ENCODE results near the gene PVALEF.

The PVALEF gene

DNA sequence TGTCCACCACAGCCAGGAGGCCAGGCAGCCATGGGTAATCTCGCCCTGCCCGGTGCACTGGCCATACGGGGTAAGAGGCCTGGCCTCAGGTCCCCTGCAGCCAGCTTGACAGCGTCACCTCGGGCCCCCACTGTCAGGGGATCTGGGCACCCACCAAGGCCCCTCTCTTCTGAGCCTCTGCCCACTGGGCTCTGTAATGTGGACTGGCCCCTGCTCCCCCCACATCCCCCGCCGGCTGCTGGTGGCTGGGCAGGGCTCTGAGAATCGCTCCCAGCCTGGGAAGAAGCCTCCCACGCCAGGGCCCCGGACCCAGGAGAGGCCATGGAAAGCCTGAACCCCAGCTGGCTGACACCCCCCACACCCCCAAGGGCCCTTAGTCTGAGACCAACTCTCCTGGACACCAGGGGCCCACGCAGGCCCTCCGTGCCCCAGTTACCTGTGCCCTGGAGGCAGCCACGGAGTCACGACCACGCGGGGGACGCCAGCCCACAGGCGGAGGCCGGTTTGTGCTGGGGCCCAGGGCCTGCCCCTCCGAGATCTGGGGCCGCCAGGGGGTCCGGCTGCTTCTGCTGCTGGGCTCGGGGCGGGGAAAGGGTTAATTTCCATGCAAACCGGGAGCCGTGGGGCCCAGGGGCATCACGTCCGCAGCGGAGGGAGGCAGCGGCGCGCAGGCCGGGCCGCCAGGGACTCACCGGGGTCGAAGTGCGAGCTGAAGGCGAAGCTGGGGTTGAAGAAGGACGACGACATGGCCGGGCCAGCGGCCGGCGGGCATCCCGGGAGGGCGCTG is at the start of gene PVALEF:
Gene PVALEF, plus strand, starts transcription at position 262 of the 787 bp plus-strand sequence. CDS start 15,720 bp downstream, outside the sequence.
- no peak for DNase-seq

DNA sequence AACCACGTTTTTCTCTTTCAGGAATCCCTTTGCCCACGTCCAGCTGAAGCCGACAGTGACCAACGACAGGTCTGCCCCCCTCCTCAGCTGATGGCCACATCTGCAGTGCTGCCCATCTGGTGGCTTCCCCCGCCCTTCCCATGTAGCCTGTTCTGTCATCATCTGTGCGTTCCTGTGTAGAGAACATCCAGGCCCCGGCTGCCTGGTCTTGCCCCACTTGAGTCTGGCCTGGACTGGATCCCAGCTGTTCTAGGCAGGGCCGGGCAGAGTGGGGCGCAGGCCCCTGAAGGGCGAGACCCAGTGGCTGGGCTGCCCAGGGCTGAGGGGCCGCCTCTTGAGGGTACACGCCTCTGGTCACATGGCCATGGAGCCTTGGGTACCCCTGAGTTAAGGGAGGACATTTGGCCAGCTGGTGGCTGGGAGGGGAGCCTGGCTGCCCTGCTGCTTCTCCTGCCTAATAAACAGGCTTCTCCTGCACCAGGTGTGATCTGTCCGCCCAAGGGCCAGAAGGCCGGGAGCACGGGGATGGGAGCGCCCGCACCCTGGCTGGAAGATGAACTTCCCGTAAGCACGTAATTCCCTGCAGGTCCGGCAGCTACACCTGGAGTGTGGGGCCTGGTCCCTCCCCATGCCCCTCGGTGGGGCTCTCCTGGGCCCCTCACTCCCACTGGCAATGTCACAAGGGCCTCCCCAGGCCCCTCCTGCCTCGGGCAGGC is 49.4 kb upstream of the PVALEF start:
- no peak for DNase-seq

DNA sequence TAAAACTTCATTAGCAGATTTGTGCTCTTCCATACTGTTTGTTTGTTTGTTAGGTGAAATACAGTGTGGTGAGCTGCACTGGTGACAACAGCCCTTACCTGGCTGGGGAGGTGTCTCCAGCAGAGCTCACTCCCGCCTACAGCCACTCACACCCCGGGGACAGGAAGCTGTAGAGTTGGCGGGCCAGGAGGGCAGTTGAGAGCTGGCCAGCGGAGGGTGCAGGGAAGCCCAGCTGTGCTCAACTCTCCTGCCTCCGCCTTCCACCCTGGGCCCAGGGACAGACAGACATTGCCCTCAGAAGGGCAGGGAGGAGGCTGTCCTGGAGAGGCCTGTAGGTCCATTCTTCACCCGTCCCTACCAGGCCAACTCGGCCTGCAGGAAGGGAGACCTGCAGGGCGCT is 48.6 kb upstream of the PVALEF start:
- DNase-seq = no peak

DNA sequence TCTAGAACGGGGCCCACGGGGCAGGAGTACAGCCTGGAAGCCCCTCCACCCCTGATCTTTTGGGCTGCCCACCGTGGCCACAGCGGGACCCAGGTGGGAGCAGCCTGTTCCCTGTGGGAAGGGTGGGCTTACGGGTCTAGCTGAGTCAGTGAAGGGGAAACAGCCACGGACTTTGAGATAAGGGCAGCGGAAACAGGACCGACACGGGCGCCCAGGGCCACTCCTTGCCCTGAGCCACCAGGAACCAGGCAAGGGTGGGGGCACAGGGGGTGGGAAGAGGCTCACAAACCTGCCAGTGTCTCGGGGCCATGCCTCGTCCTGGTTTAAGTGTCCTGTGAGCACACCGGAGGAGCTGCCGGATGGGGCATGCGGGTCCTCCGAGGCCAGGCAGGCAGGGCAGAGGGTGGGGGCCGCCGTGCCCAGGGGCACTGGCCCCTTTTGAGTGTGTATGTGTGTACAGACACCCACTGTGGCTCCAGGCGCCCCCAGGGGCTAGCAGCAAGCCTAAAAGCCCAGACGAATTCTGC is 47.6 kb upstream of the PVALEF start:
- no peak for DNase-seq

DNA sequence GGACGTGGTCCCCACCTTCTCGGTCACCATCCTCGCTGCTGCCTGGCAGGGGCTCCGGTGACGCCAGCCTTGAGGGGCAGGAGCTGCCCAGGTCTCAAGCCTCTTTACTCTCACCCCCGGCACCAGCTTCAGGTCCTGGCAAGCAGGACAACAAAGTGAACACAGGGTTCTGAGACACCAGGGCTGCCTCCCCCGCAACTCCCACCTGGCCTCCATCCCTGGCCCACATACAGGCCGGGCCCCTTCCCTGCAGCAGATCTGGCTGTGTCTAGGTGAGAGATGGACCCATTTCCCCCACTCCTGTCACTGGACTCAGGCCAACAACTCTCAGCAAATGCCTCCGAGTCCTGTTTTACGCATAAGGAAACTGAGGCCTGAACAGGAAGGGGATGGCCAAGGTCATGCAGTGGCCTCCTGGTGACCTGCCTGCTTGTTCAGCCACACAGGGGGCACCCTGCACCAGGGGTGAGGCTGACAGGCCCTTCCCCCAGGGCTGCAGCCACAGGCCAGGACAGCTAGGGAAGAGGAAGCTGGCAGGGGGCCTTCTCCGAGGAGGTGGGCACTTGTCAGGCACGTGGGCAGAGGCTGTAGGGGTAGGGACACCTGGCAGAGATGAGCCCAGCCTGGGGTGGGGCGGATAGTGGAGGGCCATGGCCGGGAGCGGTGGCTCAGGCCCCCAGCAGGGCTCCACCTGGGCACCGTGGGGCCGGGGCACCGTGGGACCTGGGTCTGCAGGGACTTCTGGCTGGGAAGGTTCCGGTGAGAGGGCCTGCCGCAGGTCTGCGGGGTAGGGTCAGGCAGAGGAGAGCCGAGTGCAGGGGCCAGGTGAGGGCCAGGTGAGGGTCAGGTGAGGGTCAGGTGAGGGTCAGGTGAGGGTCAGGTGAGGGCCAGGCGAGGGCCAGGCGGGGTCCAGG is 46.7 kb upstream of the PVALEF start:
- DNase-seq = no peak

DNA sequence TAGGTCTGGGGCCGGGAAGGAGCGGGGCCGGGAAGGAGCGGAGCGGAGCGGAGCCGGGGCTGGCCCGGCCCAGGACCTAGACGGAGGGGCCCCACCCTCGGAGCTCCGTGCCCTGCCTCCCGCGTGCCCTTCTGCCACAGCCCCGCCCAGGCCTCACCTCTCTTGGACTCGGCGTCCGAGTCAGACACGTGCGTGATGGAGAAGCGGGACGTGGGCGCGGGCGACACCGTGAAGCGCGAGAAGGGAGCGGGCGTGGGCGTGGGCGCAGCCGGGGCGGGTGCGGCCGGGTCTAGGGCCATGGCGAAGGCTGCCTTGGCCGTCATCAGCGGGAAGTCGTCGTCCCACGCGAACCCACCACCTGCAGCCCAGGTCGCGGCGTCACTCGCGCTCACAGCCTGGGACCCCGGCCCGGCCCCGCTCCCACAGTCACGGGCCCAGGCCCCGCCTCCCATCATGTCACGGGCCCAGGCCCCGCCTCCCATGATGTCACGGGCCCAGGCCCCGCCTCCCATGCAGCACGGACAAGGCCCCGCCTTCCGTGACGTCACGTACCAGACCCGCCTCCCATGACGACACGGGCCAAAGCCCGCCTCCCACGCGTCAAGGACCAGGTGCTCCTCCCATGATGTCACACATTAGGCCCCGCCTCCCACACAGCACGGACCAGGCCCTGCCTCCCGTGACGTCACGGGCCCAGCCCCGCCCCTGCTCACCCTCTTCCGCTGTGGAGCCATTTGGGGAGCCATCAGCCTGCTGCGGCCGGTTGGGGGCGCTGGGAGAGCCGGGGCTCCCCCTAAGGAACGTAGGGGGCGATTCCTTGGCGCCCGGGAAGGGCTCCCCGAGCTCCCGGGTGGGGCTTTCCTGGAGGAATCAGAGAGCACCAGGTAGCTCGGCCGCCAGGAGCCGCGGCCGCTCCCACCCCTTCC is 45.8 kb upstream of the PVALEF start:
- peak; percentile 67 for DNase-seq

DNA sequence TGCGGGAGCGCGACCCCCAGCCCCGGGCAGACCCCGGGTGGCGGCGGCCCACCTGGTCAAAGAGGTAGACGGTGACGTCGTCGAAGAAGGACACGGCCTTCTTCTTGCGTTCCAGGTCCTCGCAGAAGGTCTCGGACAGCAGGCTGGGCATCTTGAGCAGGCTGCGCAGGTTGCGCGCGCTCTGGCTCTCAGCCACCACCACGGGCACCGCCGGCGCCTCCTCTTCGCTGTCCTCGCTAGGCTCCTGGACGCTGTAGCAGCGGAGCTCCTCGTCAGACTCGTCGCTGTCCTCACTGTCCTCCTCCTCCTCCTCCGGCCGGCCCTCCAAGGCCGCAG is 45.2 kb upstream of the PVALEF start:
- no peak for DNase-seq

DNA sequence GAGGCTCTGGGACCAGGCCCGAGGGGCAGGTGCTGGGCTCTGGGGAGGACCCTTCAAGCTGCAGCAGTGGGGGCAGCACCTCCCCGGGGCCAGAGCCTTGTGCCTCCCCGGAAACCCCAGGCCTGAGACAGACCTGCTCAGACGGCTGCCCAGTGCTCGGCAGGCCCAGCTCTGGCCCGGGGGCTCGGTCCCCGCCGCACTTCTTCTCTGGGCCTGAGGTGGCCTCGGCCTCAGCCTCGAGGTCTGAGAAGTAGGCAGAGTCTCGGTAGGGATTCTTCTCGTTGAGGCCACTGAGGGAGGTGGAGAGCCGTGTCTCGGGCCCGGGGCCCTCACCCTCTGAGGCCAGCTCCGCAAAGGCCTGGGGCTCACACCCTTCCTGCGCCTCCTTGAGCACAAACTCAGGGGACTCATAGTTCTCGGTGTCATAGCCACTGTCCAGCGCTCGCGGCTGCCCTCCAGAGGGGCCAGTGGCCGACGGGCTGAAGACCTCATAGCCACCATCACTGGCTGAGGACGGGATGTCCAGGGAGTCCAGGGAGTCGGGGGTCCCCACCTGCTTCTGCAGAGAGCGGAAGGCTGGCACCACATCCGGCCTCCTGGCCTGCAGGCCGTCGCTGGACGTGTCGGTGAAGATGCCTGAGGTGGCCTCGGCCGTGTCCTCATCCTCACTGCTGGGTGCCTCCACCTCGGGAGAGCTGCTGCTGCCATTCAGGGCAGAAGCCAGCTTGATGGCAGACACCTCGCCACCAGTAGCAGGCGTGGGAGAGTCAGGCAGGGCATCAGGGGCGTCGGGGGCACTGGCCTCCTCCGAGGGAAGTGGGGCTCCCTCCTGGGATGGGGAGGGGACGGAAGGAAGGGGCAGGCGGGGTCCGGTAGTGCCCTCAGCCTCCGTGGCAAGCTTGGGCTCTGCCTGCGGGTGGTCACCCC is 44.3 kb upstream of the PVALEF start:
- no peak for DNase-seq

DNA sequence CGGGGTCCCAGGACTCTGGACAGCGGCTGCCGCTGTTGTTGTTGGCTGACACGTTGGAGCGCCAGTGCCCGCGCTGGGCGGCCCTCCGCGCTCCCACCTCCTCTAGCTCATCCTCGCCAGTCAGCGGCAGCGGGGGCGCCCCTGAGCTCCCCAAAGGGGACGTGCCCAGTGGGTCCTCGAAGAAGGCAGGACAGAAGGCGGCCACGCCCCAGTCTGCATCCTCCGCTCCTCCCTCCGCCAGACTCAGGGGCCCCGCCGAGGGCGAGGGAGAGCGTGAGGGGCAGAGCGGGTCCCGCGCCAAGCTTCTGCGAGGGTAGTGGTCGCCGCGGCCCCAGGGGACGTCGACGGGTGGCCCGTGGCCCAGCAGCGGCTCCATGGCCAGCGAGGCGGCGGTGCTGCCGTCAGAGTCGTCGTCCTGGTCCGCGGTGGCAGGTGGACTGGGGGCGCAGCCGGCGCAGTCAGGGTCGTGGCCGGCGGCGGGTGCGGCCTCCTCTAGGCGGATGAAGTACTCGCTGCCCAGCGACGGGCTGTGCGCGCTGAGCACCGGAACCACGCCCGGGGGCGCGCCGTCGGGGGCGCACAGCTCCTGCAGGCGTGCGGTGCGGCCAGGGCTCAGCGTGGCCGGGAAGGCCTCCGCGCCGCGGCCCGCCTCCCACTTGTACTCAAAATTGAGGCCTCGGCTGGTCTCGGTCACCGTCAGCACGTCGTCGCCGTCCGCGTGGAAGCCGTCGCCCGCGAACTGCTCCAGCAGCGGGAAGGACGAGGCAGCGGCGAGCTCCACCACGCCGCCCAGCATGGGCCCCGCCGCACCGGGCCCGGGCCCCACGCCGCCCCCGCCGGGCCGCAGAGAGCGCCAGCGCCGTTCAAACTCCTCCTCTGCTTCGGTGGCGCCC is 43.2 kb upstream of the PVALEF start:
- DNase-seq = no peak

DNA sequence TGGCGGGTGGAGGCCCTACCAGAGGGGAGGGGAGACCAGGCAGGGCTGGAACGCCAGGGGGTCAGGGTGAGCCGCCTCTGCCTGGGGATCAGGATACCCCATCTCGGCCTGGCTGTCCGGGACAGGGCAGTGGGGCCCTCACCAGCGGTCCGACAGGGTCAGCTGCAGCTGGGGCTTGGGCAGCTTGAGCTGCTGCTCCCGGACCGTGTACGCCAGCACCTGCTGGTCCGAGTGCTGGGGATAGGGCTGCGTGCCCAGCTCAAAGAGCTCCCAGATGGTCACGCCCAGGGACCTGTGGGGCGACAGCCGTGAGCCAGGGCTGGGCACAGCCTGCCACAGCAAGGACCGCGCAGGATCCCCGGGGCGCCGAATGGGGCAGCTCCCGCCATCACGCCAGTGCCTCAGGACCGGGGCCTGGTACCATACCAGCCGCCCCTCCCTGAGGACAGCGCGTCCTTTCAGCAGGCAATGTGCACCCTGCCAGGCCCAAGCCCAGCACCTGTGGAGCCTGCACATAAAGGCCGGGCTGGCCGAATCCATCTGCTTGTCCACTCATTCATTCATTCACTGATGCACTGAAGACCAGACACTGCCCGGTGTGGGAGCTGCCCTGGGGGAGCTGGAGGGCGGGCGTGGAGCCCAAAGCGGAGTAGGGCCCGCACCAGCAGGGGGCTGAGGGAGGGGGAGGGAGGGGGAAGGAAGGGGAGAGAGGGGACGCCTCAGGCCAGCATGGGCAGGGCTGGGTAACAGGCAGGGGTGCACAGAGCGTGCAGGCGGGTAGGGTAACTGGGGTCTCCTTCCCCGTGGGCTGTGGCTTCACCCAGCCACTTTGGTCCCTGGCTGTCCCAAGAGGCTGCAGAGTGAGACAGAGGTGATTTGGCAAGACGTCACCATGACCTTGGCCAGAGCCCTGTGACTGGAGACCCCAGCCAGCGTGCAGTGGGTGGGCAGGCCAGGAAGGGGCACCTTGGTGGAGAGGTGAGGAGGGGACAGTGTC is 42.0 kb upstream of the PVALEF start:
- DNase-seq = no peak

DNA sequence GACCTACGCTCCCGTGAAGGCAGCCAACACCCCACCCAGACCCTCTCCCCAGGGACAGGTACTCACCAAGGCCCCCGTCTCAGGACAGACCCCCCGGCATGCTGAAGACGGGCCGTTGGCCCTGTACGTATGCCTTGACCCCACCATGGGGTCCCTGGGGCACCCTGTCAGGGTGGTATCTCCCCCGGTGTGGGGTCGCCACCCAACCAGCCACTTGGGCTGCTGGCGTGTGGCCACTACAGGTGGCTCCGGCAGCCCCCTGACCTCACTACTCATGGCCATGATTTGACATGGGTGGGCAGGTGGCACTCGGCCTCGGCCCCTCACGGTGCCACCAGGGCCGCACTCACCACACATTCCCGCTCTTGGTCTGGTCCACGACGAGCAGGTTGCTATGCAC is 40.9 kb upstream of the PVALEF start:
- no peak for DNase-seq

DNA sequence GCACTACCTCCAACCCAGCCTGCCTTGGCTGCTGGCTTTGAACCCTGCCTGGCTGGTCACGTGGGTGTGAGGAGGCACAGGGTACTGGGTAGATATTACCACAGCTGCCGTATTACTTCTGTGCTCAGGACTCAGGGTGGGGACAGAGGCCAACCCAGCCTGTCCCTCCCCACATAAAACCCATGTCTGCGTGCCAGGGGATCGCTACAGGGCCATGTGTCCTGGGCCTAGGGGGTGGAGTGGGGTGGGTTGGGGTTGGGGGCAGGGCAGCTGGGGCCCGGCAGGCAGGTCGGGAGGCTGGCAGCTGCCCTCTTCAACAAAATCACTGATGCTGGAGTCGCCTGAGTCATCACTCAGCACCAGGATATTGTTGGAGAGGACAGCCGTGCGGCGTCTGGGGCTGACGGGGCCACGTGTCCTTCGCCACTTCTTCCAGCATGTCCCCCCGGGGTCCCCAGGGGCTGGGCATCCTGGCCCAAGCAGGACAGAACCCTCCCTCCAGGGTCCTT is 39.7 kb upstream of the PVALEF start:
- no peak for DNase-seq

DNA sequence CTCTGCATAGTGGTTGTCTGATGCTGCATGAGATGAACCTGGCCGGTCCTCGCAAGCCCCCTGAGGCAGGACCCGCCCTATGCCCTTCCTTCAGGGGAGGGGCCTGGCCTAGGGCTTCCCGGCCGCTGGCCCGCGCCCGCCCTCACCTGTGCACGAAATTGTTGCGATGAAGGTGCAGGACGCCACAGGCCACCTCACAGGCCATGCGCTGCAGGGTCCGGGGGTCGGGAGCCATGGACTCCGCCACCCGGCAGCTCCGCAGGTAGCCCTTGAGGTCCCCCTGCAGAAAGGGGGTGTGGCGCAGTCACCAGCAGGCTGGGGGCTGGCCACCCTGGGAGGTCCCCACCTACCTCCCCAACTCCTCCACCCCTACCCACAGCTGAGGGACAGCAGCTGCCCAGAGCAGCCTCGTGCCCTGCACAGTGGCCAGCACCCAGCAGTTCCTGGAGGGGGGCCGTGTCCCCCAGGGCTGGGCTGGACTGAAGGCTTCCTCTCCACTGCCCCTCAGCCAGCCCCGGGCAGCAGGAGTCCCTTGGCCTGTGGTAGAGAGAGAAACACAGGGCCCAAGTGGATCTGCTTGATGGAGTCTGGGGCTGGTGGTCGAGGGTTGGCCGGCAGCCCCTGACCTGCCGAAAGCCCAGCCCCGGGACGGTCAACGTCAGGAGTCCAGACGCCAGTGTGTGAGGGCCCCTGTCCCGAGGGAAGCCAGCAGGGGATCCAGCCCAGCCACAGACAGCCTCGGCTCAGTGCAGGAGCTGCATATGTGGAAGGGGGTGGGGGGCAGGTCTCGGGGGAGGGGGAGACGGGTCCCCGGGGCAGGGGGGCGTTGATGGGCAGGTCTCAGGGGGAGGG is 38.8 kb upstream of the PVALEF start:
- DNase-seq = no peak

DNA sequence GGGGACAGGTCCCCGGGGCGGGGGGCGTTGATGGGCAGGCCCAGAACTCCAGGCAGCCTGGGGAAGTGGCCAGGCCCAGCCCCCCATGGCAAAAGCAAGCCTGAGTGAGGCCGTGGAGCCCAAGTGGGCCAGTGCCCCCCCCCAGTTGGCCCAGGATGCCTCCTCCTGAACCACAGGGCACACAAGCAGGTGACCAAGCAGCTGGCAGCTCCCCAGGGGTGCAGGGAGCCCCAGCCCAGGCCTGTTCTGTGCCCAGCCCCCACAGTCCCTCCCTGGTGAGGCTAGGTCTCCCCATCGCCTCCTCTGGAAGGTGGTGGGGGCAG is 38.2 kb upstream of the PVALEF start:
- DNase-seq = no peak

DNA sequence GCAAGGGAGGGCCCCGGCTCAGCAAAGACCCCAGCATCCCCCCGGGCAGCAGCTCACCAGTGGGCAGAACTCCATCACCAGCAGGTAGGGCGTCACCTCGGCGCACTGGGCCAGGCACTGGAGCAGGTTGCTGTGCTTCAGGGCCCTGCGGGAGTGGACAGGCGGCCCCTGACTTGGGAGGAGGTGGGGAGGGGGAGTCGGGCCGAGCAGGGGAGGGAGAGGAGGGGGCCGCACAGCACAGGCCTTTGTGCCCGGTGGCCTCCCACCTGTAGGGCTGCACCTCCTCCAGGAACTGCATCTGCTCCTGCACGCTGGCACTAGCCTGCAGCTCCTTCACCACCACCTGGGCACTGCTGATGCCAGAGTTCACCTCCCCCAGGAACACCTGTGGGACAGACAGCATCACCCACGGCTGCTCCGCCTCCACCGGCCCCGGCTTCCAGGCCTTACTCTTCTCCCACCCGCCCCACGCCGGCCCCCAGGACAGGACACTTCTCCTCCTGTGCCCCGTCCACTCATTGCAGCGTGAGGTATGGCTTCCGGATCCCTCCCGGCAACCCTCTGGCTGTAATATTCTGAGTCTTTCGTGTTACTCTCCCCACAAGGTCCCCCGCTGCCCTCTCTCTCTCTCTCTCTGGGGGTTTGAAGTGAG is 37.7 kb upstream of the PVALEF start:
- DNase-seq = no peak

DNA sequence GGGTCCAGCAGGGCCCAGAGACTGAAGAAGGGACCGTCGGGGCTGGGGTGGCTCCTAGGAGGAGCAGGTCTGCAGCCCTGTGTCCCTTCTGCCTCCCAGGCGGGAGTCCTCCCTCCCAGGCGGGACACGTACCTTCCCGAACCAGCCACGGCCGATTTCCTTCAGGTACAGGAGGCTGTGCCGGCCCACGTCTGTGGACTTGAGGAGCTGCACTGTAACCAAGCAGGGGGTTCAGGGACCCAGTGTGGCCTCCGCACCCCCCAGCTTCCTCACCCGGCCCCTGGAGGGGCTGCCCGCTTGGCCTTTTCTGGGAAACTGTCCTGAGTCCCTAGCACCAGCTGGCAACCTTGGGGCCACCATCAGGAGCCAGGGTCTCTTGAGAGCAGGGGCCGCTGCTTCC is 37.0 kb upstream of the PVALEF start:
- no peak for DNase-seq

DNA sequence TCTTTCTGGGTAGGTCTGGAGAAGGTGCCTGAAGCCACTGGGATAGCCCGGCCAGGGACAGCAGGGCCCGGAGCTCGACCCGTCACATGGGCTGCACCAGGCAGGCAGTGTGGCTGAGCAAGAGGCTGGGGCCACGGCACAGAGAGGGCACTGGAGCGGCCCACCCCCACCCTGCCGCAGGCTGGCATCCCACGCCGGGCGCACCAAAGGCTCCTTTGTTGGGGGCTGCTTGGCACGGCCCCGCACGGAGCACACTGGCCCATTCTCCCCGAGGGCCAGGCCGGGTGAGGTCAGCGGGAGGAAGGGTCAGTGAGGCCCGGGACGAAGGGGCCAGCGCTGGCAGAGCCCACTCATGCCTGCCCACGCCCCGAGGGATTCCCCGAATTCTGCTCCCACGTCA is 36.5 kb upstream of the PVALEF start:
- DNase-seq = no peak
